ENCODE measurements around the gene RHOBTB1.
A peak's percentile ranks its signal among the peaks of the same experiment; 100 is the strongest.

The RHOBTB1 gene

DNA sequence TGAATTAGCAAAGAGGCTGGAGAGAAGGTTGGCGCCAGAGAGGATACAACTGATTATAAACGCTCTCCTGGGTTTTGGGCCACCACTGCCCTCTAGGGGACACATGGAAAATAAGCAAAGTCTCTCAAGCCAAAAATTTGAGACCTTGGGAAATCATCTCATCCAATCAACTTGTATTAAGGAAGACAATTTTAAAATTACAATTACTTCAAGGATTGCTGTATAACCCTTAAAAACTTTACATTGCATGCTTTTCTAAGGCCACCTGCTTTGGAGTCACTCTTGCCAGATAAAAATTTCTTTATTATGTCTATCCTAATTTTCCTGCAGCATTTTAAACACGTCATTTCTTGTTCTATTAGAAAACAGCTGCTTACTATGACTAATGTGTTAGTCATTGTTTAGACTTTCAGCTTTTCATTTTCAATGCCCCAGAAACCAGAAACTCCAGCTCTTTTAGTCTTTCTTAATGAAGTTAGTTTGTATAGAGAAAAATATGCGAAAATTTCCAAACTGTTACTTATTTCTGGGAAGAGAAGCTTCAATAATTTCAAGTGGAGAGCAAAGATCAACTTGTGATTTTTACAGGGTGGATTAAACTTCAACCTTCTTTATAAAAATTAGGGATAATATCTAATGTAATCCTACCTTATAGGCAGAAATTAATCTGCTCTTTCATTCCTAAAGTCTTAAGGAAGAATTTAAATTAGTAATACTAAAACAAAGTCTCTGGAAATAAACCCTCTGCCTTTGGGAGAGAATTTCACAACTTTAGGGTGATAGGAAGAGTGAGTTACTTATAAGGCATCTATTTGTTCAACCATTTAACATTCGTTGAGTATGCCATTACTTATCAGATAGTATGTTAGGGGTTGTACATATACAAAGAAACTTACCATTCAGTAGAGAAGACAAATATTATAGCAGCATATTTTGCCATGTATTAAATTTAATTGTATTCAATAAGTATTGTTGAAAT lies 20.6 kb upstream of the RHOBTB1 start:
- DNase-seq: peak; percentile 63

DNA sequence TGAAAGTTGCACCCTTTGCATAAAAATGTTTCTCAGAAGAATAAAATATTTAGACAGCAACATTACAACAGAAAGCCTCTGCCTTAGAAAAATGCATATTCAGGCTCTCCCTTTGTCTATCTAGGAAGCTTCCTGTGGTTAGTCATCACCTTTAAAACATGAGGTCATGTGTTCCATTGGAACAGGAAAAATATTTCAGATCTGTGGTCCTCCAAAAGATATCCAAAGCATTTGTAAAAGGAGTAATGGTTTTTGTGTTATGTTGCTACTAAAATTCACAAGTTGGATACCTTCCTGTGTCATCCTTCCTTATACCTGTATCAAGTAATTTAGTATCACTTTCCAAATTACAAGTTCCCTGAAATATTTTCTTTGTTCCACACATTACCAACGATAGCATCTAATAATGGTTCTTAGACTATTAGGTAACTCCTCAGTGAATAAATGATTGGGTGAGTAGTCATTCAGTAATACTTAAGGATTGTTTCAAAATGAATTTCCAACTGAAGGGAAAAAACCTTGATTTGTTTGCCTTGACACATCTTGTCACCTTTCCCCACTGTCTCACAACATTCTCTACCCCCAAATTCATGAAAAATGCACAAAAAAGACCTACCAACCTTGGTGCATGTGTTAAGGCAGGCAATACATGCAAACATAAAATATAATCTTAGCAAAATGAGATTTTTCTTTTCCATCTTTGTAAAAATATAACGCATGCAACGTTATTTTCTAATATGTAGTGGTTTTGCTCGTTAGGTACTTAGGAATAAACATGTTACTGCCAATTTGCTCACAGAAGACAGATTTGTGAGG lies 19.7 kb upstream of the RHOBTB1 start:
- no peak for DNase-seq

DNA sequence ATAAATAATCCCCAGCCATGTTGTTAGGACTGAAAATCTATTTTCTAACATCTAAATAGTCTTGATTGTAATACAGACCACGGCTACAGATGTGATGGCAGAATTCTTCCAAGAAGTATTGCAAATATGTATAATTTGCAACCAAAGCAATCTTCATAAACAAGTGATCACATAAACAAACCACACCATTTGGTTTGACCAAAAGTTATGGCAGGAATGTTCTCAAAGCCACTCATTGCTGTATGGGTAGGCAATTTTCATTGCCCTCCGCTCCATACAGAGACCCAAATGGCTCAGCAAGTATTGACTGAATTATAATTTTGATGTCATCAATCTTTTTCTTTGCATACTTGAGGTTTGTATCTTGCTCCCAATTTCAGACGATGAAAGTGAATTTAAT lies 19.0 kb upstream of the RHOBTB1 start:
- DNase-seq: no peak

DNA sequence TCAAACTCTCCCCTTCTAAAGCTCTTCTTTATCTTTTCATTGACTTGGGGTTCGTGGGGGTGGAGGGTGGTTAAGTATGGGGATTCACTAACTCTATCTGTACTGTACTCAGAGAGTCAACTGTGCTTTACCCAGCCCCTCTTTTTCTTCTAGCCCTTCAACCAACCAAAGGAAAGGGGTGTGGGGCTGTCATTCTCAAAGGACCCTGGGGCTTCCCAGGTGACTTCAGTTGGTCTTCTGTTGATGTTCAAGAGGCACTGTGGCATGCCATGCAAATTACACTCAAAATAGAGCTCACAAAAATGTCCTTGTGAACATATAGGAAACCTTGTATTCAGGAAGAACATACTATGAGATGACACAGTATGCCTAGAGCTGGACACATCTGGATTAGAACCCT lies 16.9 kb upstream of the RHOBTB1 start:
- DNase-seq: no peak

DNA sequence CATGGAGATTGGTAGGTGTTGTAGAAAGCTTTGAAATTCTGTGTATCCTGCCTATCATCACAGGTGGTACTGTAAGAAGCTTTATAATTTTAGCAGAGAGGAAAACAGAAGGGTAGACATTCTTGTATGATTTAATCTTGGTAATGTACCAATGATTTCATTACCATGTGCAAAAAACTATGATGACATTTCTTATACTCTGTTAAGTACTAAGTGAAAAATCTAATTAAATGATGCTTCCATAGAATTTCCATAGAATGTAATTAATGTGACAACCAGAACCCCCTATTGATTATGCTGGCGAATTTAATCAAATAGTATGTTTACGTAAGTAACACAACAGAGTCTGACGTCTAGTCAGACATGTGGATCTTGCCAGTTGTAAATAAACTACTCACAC lies 16.0 kb upstream of the RHOBTB1 start:
- no peak for DNase-seq

DNA sequence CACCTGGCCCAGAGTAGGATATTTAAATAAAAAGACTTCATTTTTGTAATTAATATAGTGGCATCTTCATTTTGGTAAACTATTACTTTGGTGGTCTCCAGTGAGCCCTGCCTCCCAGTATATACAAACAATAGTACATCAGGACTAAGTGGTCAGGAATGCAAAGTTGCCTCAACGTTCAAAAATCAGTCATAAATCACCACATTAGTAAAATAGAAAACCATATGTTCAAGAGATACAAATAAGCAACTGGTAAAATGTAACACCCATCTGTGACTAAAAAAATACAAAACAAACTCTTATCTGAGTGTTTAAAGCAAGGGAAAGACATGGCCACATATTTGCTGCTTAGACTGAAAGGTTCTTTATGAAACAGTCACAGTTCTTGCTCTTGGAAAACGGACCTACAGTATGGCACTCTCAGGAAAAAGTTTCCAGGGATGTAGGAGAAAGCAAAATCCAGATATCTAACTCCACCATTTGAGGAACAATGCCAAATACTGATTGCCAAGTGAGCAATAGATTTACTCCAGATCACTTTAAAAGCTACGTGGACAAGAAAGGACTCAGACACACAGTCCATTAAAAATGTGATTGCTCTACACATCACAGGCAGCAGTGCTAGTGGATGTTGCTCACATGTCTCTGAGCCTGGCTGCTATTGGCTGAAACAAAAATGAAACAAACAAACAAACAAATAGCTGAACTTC lies 15.1 kb upstream of the RHOBTB1 start:
- DNase-seq: no peak

DNA sequence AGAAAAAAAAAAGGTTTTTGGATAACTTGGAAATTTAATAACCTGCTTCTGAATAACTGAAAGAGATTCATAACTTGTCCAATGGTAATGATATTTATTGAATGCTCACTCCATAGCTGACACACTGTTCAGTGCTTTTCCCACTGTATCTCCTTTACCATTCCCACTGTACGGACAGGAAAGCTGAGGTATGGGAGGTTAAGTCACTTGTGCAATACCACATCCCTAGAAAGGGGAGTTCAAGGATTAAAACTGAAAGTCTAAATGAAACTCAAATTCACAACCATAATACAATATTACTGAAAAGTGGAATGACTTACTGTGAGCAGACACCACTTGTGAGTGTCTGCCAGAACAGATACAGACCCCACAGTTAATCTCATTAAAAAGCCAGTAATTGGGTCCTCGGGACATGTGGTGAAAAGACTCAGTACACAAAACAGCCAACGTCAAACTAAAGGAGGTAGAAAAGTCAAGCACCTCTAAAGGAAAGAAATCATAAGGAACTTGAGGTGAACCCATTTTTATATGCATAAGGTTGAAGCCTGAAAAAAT lies 13.8 kb upstream of the RHOBTB1 start:
- DNase-seq: no peak

DNA sequence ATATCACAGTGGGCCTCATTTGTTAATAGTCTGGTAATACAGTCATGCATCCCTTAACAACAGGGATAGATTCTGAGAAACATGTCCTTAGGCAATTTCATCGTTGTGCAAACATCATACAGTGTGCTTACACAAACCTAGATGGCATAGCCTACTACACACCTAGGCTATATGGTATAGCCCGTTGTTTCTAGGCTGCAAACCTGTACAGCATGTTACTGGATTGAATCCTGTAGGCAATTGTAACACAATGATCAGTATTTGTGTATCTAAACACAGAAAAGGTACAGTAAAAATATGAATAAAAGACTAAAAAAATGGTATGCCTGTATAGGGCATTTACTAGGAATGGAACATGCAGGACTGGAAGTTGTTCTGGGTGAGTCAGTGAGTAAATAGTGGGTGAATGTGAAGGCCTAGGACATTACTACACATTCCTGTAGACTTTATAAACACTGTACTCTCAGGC lies 12.0 kb upstream of the RHOBTB1 start:
- DNase-seq: no peak

DNA sequence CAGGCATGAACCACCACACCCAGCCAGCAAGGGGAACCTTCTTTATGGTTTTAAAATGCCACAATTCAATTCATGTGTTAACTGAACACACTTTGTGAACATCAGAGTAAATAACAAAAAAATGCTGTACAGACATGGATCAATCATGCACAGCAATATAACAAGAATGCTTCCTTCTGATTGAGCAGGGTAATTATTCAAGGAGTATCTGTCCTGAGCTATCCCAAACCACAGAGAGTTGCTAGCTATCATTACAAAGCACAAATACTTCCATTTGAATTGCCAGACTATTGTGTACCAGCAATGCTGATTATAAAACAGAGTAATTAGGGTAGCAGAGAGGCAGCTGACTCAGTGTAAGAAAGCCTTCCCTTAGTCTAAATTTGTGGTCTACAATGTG lies 11.3 kb upstream of the RHOBTB1 start:
- no peak for DNase-seq

DNA sequence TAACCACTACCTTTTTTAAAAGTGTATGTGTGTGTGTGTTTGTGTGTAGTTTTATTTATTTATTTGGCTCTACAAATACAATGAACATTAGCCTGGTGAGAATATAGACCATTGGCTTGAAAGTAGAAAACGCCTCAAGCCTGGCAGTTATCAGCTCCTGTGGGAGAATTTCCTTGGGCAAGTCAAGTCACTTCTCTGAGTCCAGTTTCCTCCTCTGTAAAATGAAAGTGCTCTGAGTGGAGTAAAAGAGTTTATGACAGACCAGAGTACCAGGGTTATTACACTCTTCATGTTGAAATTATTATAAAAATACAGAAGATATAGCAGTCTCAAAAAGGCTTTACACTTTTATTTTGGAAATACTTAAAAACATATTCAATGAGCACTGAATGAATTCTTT lies 10.1 kb upstream of the RHOBTB1 start:
- no peak for DNase-seq

DNA sequence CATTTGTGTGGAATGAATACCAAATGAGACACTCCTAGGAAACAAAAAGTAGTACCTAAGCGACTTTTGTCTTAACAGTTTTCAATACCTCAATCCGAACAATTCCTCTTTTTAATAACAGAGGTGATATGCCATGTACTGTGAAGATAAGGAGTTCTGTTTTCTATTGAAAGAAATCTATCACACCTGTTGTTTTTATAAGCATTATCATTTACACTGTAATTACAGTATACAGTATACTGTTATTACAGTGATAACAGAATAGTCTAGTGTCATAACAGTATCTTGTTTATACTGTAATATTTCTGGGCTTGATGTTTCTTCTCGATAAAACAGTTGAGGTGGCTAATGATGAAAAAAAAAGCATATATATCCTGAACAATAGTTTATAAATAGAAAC lies 9.4 kb upstream of the RHOBTB1 start:
- DNase-seq: no peak

DNA sequence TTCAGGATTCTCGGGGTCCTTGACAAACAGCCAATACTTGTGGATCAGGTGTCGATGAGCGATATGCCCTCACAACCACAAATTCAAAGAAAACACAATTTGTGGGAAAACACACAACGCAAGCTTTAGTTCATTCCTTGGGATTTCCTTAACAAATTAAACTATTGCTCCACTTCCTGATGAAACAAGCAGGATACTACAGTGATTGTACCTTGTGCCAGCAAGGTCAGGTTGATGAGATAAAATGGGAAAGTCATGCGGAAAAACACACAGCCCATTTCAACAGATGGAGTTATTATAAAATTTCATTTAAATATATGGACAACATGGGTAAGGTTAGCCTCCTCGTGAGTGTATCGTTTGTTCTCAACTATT lies 8.8 kb upstream of the RHOBTB1 start:
- DNase-seq: no peak

DNA sequence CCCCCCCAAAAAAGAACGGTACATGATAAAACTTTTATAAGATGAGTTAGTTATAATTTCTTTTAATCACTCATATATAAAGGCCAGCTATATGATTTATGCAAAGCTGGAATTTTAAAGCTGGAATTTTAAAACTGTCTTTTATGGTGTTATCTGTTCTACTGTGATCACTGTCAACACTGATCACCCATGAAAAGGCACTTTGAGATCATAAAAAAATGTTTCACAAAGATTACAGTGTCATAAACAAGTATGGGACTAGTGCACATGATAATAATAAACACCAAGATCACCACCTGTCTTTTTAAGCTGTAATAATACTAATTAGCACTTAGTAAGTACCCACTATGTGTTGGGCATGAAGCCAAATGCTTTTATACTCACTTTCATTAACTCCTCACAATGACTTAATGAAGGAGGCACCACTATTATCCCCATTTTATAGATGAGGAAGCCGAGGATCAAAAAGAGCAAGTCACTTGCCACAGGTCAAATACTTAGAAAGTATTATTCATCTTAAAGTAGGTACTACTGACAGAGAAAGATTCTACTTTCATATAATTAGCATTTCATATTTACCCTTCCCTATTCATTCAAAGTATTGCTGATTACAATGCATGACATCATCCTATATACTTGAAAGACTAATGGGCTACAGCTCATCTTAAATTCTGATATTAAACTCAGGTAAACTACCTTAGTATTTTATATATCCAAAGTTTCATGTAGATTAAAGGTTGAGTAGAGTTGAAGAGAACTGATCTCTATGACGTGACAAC lies 8.3 kb upstream of the RHOBTB1 start:
- DNase-seq: no peak

DNA sequence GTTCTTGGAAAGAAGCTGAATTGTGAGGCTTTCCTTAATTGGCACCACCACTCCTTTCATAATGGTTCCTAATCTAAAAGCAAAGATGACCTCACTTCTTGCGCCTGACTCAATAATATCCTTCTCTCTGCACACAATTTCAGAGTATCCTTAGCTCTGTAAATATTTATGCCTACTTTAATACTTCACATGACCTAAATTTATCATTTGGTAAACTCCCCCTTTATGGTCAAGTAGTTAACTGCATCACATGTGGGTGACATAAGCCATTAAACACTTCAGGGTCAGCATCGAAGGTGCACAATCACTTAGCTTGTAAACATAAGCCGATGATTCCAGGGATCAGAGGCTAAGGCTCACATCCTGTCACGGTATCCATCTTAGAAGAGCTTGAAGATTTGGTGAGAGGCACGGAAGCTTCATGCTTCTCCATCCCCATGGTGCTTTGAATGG lies 7.3 kb upstream of the RHOBTB1 start:
- DNase-seq: no peak

DNA sequence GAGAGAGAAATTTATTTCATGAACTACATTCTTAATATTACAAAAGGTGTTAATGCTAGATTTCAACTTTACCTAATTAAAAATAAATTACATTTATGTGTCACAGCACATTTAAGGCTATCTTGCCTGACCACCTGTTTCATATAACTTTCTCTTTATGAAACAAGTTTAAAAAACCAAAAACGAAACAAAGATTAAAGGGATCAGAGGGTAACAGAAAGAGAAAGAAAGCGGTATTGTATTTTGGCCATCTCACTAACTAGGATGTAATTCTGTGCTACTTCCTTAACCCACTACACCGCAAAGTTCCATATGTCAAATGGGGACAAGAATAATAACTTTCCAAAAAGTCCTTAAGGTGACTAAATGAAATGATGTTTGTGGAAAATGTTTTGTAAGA lies 6.3 kb upstream of the RHOBTB1 start:
- no peak for DNase-seq

DNA sequence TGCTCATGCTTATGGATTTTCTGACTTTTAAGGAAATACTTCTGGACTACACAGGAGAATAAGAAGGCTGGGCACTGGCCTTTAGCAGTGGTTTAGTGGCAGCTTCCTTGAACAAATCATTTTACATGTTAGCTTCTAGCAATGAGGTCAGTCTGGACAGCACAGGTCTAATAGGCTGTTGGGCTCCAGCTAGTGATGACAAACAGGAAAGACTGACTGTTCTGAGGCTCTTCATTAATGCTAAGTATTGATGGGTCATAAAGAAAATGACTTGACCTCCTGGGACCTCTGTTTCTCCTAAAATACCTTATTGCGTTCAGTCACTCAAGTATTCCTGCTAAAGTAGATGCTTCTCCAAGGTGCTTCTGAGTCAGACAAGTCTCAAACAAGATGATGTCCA lies 4.9 kb upstream of the RHOBTB1 start:
- DNase-seq: no peak

DNA sequence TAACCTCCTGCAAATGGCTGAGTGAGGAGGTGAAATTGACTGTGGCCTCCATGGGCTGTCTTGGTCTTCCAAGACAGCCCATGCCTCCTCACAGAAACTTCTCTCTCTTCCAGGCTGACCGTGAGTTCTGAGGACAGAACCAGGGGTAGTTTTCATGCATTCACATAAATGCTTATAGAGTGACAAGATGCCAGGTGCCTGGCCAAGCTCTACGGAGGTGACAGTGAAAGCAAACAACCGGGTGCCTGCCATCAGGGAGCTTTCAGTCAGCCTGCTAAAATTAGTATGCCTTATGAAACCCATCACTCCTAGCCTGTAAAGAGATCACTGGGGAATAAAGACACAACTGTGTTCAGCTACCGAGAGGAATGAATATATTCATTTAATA lies 919 bp upstream of the RHOBTB1 start:
- DNase-seq: no peak

DNA sequence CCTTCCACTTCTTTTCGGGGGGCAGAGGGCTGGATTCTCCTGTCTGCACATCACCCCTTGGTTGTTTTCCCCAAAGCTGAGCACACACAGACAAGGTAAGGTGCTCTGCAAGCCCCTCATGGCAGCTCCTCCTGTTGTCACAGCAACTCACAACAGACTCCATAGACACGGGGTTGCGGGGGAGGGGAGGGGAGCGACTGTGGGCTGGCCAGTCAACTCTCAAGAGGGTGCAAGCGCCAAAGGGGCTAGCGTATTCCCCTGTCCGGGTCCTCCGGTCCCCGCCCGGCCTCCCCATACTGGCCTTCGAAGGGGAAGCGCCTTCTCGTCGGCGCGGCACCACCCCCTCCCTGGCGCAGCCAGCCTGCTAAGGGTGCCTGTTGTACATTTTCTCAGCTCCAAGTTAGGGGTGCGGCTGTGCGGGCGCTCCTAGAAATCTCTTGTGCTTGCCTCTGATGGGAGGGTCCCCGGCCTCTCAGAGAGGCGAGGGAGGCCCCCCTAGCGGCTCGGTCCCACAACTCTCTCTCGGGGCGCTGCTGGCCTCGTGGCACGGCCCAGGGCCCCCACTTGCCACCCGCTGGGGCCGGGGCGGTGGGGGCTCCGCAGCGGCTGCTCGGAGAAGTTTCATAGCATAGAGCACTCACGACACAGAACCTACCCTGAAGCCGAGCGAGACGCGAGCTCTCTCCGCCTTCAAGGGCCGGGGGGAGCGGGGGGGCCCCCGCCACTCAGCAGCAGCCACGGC lies 498 bp downstream of the RHOBTB1 start:
- DNase-seq: peak; percentile 15

DNA sequence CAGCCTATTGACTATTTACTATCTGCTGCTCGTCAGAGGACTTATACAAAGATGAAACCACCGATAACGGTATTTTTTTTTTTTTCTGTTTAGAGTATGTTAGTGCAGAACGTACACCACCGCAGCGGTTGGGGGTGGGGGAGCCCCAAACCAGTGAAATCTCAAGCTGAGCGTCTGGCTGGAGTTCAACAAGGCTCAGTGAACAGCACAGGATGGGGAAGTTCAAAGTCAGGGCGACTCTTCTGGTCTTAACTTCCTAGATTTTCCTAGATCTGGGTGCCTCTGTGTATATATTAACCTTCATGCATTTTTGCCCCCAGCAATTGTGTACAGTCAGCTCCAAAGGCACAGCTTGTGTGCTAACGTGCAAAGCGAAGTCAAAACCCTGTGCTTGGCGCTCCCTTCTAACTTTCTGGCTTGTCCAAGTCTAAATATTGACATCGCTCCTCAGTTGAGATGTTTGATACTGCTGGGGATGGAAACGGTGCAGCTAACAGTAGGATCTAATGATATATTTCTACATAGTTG lies 1.1 kb downstream of the RHOBTB1 start:
- peak; percentile 33 for DNase-seq

DNA sequence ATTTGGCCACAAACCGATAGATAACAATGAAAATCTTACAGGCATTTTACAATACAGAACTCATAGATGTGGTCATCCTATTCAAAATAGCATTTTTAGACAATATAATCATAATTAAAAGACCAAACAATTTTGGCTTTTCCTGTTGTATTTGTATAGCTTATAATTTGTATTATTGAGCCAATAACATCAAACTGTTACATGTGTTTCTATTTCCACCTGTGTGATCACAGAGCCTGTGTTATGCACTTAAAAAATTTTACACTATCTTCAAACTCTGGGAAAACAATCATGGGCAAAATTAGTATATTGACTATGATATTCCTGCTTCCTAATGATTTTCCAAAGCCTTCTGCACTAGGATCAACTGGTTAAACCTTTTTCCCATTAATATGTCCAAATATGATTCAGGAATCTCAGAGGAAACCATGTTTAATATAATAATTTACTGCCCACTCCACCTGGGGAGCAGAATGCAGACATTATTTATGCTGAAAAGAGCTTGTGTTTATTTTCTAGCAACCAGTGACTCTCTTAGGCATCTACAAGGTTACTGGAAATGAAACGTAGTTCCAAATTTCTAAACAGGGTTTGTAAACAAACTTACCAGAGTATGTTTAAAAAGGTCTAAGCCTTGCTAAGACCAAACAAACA lies 1.7 kb downstream of the RHOBTB1 start:
- no peak for DNase-seq

DNA sequence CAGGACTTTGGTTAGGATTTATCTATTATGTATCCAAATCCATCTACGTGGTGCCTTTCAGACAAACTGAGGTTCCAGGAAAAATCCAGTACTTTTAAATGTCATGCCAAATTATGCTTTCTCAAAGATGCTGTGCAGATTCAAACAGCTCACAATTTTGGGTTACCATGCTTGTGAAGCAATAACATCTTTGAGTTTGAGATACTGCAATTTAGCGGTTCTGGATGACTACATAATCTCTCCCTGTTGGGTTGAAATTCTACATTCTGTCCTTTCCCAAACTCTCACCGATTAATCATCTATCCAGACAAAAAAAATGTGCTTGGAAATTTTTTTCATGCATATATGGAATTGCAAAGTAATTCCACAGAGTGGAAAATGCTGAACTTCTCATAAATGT lies 3.5 kb downstream of the RHOBTB1 start:
- no peak for DNase-seq

Data from activated CD4-positive, alpha-beta T cell treated with anti-CD3 and anti-CD28 coated beads, Interleukin-10, Interleukin-2, amounts not matched to agents 100 ng/mL and 50 ng/mL, durations not matched to agents 16 hours and 8 hours (primary cell).